NCI-H1417 treated with DMSO at 0.1 percent for 48 hours (cell line): ENCODE data around the gene CYLD.

Source experiments
- DNase-seq: peaks from one replicate; lab custom pipeline; 2025; lab: John Stamatoyannopoulos, UW

CYLD gene

GRCh38 chr16:50846511-50846910, 104.6 kb downstream of the CYLD start:
- no peak for DNase-seq

GRCh38 chr16:50847166-50847565, 105.3 kb downstream of the CYLD start:
- DNase-seq = no peak

GRCh38 chr16:50848755-50849514, 107.0 kb downstream of the CYLD start:
- DNase-seq = no peak
